ENCODE measurements around the gene HRCT1. TPM values are rescaled to one million over a fixed set of nuclear protein-coding genes. Genes with fewer than 3 reads are reported as not detected.

The HRCT1 gene
- total and polyA plus RNA-seq, 2 donors (not counting 3 experiments of a cell fraction or from before 2014, with no cell fraction given) = 1.2 to 7.0 TPM

- no peaks in the 10 kb centered on the region for H3K9me3 ChIP-seq (replicated peaks; ENCODE audit: control insufficient read depth, insufficient read depth, low read length)
- no peak overlapping the region for H3K27ac ChIP-seq (ENCODE audit: insufficient read depth, low read depth, low read length)
- no peaks in the 10 kb centered on the region for H3K27me3 ChIP-seq (ENCODE audit: control insufficient read depth in 2 of 2, insufficient read depth in 2 of 2, low read length in 2 of 2)
- no peaks in the 10 kb centered on the region for H3K36me3 ChIP-seq (ENCODE audit: control insufficient read depth in 2 of 2, extremely low read depth in 1 of 2, insufficient read depth in 2 of 2, low read length in 2 of 2)
- ChIA-PET CTCF (interaction anchor here (0.6 to 1.5 kb wide), 2 partner anchors 12 to 96 kb away, joined by 4 read pairs; no protein-coding TSS in a partner anchor), POLR2A (no interaction called here)
- H3K9ac ChIP-seq (replicated peaks; ENCODE audit: extremely low read depth, insufficient read depth, low read length) = no peak overlapping the region
- peaks cover 9% of the 10 kb centered on the region for H3K4me1 ChIP-seq (ENCODE audit: control insufficient read depth, extremely low read depth, insufficient read depth, low read length)
- no peaks in the 10 kb centered on the region for H3K9me1 ChIP-seq (replicated peaks; ENCODE audit: control insufficient read depth, extremely low read depth, insufficient read depth, low read length)
- FAIRE-seq (no peak), DNase-seq (ENCODE audit: low read depth, low spot score) (no peak)
- no TSS peak for BruUV-seq (replicated peaks)
- no peaks in the 10 kb centered on the region for H4K20me1 ChIP-seq (replicated peaks; ENCODE audit: control insufficient read depth, extremely low read depth, insufficient read depth, low read length)
- H2AFZ ChIP-seq (ENCODE audit: low read depth, low read length) = no peak overlapping the region
- dilution Hi-C loops (cut with MboI; ENCODE audit: extremely low pct_ligation_motif_present, low sequenced_read_pairs) = no loop called here
- H3K79me2 ChIP-seq (ENCODE audit: control insufficient read depth, insufficient read depth, low read length) = no peaks in the 10 kb centered on the region
- H3K4me2 ChIP-seq (ENCODE audit: insufficient read depth, low read length) = no peak overlapping the region
- intact Hi-C loops (cut with micrococcal nuclease) = no loop called here
- no peak overlapping the region for H3K4me3 ChIP-seq (replicated peaks in 1 of 3; ENCODE audit: insufficient read depth in 1 of 3, low read depth in 1 of 3, low read length in 3 of 3)
- no peak for TF ChIP-seq MAX (IDR thresholded peaks at IDR 0.05; ENCODE audit: insufficient read depth, insufficient read length)
- no peak for TF ChIP-seq MYC (IDR thresholded peaks at IDR 0.05; ENCODE audit: low read depth, low read length)
- TF ChIP-seq JUN (IDR thresholded peaks at IDR 0.05; ENCODE audit: borderline replicate concordance, insufficient read depth, insufficient read length, low read depth) = no peak
- TF ChIP-seq FOS (IDR thresholded peaks at IDR 0.05; ENCODE audit: borderline replicate concordance, insufficient read depth, low read length) = no peak
- no peak for TF ChIP-seq POLR2A (IDR thresholded peaks at IDR 0.05; ENCODE audit: low read depth, low read length)
- no peak for TF ChIP-seq POLR2AphosphoS5 (IDR thresholded peaks at IDR 0.05; ENCODE audit: insufficient read depth, low read depth, low read length)
- TF ChIP-seq GATA2 (IDR thresholded peaks at IDR 0.05; ENCODE audit: insufficient read depth, insufficient read length, low read depth, low read length) = no peak
- no peak for TF ChIP-seq EZH2 (IDR thresholded peaks at IDR 0.05; ENCODE audit: borderline replicate concordance, low read depth, low read length, severe bottlenecking)
- TF ChIP-seq CTCF (IDR thresholded peaks at IDR 0.05; ENCODE audit: extremely low read depth in 1 of 2, insufficient read depth in 1 of 2, low read depth in 1 of 2, low read length in 2 of 2) = no peak
These were observed 26.7 kb downstream of the HRCT1 start for GRCh38 chr9:35932735-35933134.
